HepG2 (cell line): ENCODE results near the gene EHD4. TPM values are rescaled to one million over a fixed set of nuclear protein-coding genes. Genes with fewer than 3 reads are reported as not detected.

Experiments used
- ATAC-seq: fragments of 200-7000 bp; cut with Tn5 transposase; 3 replicates; pipeline ENCODE4 v1.9.1; 2020; ENCODE audit warnings: mild to moderate bottlenecking, moderate library complexity
- BruUV-seq: library from RNA; stranded (reverse); fragments of 400-500 nt; replicated peaks from 2 replicates; lab custom pipeline; 2021; lab: Mats Ljungman, UMichigan
- CTCF ChIA-PET: fragments of 300-600 bp; formaldehyde crosslinking; extraction: SDS; loops from one replicate; lab custom pipeline; 2021; ENCODE audit warnings: low total read pairs, inconsistent platforms, low intra/inter-chr PET ratio; lab: Yijun Ruan, JAX
- POLR2A ChIA-PET: fragments of 350-600 bp; sonication (Branson Sonifier 250); formaldehyde crosslinking; loops from one replicate; lab custom pipeline; 2020; ENCODE audit warnings: antibody characterized with exemption, inconsistent platforms; lab: Yijun Ruan, JAX
- DNase-seq: peaks from one replicate; pipeline ENCODE4 v3.0.0-alpha.2; 2015; ENCODE audit warnings: low spot score
- FAIRE-seq: peaks from 3 replicates; lab custom pipeline; 2011; peaks lifted over from hg19 to GRCh38; lab: Jason Lieb, UNC
- H2AFZ ChIP-seq: one replicate; pipeline ENCODE4 v1.6.1; 2011; ENCODE audit warnings: low read length, inconsistent platforms
- H3K27ac ChIP-seq: fragments of 300-600 bp; 3 replicates; pipeline ENCODE4 v1.8.0; 2011; ENCODE audit warnings: mixed run types, mild to moderate bottlenecking, mixed read lengths, low read length, inconsistent platforms; ENCODE audit not compliant: insufficient read depth; ENCODE audit errors: extremely low read length
- H3K27me3 ChIP-seq, 2 experiments: fragments of 200-600 bp in 1 of 2; 2 replicates in 1 of 2; 3 replicates in 1 of 2; pipeline versions ENCODE4 v1.6.0 to v1.8.0; 2011; ENCODE audit warnings: low read length in 2 of 2, mild to moderate bottlenecking in 2 of 2, moderate library complexity in 2 of 2, inconsistent platforms in 1 of 2; ENCODE audit not compliant: insufficient read depth in 2 of 2, control insufficient read depth in 1 of 2
- H3K36me3 ChIP-seq, 2 experiments: fragments of 200-600 bp in 1 of 2; replicated peaks in 1 of 2; 2 replicates in 1 of 2; 3 replicates in 1 of 2; pipeline versions ENCODE4 v1.5.1 to v1.8.0; 2011; ENCODE audit warnings: low read length in 2 of 2, inconsistent platforms in 1 of 2; ENCODE audit not compliant: insufficient read depth in 2 of 2, control insufficient read depth in 1 of 2
- H3K4me1 ChIP-seq: 2 replicates; pipeline ENCODE4 v1.5.1; 2012; ENCODE audit warnings: low read length, inconsistent platforms; ENCODE audit not compliant: insufficient read depth
- H3K4me2 ChIP-seq: 2 replicates; pipeline ENCODE4 v1.6.0; 2011; ENCODE audit warnings: low read depth, low read length, inconsistent platforms
- H3K4me3 ChIP-seq, 3 experiments: fragments of 200-600 bp in 1 of 3; sonication (generic), shearing (Covaris generic) in 1 of 3; replicated peaks in 1 of 3; 2 replicates each; pipeline ENCODE4 v1.5.1; 2011 to 2016; ENCODE audit warnings: low read length in 3 of 3, inconsistent platforms in 2 of 3, low read depth in 2 of 3, mild to moderate bottlenecking in 2 of 3, control low read depth in 1 of 3, mixed read lengths in 1 of 3; ENCODE audit not compliant: insufficient read depth in 1 of 3
- H3K79me2 ChIP-seq: one replicate; pipeline ENCODE4 v1.6.1; 2011; ENCODE audit warnings: low read length, inconsistent platforms; ENCODE audit not compliant: insufficient read depth
- H3K9ac ChIP-seq: 2 replicates; pipeline ENCODE4 v1.6.0; 2011; ENCODE audit warnings: mild to moderate bottlenecking, low read depth, low read length, inconsistent platforms; ENCODE audit not compliant: insufficient read depth
- H3K9me3 ChIP-seq: 2 replicates; pipeline ENCODE4 v1.5.1; 2012; ENCODE audit warnings: mild to moderate bottlenecking, low read length
- H4K20me1 ChIP-seq: 2 replicates; pipeline ENCODE4 v1.6.0; 2011; ENCODE audit warnings: inconsistent platforms, mild to moderate bottlenecking, low read length, moderate library complexity; ENCODE audit not compliant: insufficient read depth
- KIAA2018 ChIP-seq: sonication (generic); formaldehyde crosslinking; IDR thresholded peaks from 2 replicates; pipeline ENCODE4 v1.5.0; 2020; ENCODE audit warnings: mild to moderate bottlenecking, missing genetic modification reagents, borderline replicate concordance
- MED1 ChIP-seq: sonication (generic); formaldehyde crosslinking; IDR thresholded peaks from 2 replicates; pipeline ENCODE4 v1.4.0; 2020; ENCODE audit warnings: missing genetic modification reagents
- MEIS1 ChIP-seq: sonication (generic); formaldehyde crosslinking; IDR thresholded peaks from 2 replicates; pipeline ENCODE4 v1.9.0; 2021; ENCODE audit warnings: mild to moderate bottlenecking, missing genetic modification reagents, moderate library complexity, borderline replicate concordance
- RELA ChIP-seq: sonication (generic); formaldehyde crosslinking; IDR thresholded peaks from 2 replicates; pipeline ENCODE4 v1.4.0; 2020; ENCODE audit warnings: missing genetic modification reagents
- SKIL ChIP-seq: sonication (generic); formaldehyde crosslinking; IDR thresholded peaks from 2 replicates; pipeline ENCODE4 v1.8.0; 2022; ENCODE audit warnings: missing genetic modification reagents, mild to moderate bottlenecking, moderate library complexity, borderline replicate concordance
- ZEB1 ChIP-seq: IDR thresholded peaks from 2 replicates; pipeline ENCODE4 v1.6.1; 2012; ENCODE audit warnings: mild to moderate bottlenecking, low read depth, inconsistent platforms; ENCODE audit not compliant: insufficient replicate concordance
- ZNF660 ChIP-seq: sonication (generic); formaldehyde crosslinking; IDR thresholded peaks from 2 replicates; pipeline ENCODE4 v1.5.1; 2020; ENCODE audit warnings: mild to moderate bottlenecking, low read depth, missing genetic modification reagents, borderline replicate concordance
- ZNF687 ChIP-seq: sonication (generic); formaldehyde crosslinking; IDR thresholded peaks from 2 replicates; pipeline ENCODE4 v1.5.1; 2020; ENCODE audit warnings: mild to moderate bottlenecking, missing genetic modification reagents, moderate library complexity
- WGBS: methylation state at CpG from one replicate; pipeline ENCODE4 v1.1.6; 2017; ENCODE audit warnings: low lambda C conversion rate; 5-methylcytosine and 5-hydroxymethylcytosine counted together
- in situ Hi-C: cut with HindIII; loops from 2 replicates; pipeline ENCODE4 v1.10.0; 2017; ENCODE audit warnings: low pct_unique_long_range_greater_than_20kb; ENCODE audit not compliant: extremely low pct_ligation_motif_present
- intact Hi-C: fragments of 100-400 bp; cut with micrococcal nuclease; formaldehyde crosslinking; loops from one replicate; pipeline ENCODE4 v1.10.0; 2022; ENCODE audit not compliant: unreplicated experiment
- polyA plus RNA-seq, 8 experiments: library from polyadenylated mRNA; depleted of rRNA in 3 of 8; stranded (reverse) in 7 of 8; unstranded in 1 of 8; fragments of >200 nt; fragmentation: Illumina TruSeq in 4 of 8; extraction: Trizol in 4 of 8; gene quantifications; 2 replicates each; pipeline versions ENCODE4 v1.2.1 to v1.2.3, GENCODE V29; 2011 to 2016; ENCODE audit warnings: low read depth in 4 of 8, missing spikeins in 1 of 8, mixed read lengths in 1 of 8; ENCODE audit not compliant: insufficient read depth in 1 of 8
- total RNA-seq, 5 experiments: library from RNA; depleted of rRNA; stranded (reverse); fragments of >200 nt; fragmentation: Illumina TruSeq; extraction: Trizol; gene quantifications; 2 replicates each; pipeline ENCODE4 v1.2.3, GENCODE V29; 2016; ENCODE audit warnings: low read depth in 1 of 5

The EHD4 gene
- total and polyA plus RNA-seq, 2 of the 13 experiments (the other 11 are each of a cell fraction or from before 2014, with no cell fraction given) = 3.1 to 4.8 TPM

- Histone ChIP-seq H3K9ac (no peak overlapping the region), H3K79me2 (no peaks in the 10 kb centered on the region), H3K36me3 (no peaks in the 10 kb centered on the region), H4K20me1 (no peaks in the 10 kb centered on the region), H3K4me3 (no peak overlapping the region; a peak in 1 of 6 replicates), H3K4me1 (peaks cover 62% of the 10 kb centered on the region), H2AFZ (no peak overlapping the region), H3K27me3 (peaks cover 10 to 40% of the 10 kb centered on the region in 2 experiments; a peak in 4 of 5 replicates), H3K27ac (no peak overlapping the region), H3K9me3 (no peaks in the 10 kb centered on the region), H3K4me2 (peak overlapping the region; percentile 34; the same call in 1 of the 2 replicates)
- no peak for ATAC-seq
- no peak for FAIRE-seq
- ChIA-PET CTCF (no interaction called here), POLR2A (no interaction called here)
- no TSS peak for BruUV-seq
- intact Hi-C loops = no loop called here
- peak; percentile 20 for DNase-seq
- in situ Hi-C loops = no loop called here
- 34% methylated on average over 8 of the region's 19 CpGs for WGBS
- TF ChIP-seq ZNF660 (CRISPR knock-in tag) = no peak
- TF ChIP-seq SKIL (CRISPR knock-in tag) = no peak
- peak; percentile 59 for TF ChIP-seq ZNF687 (CRISPR knock-in tag)
- TF ChIP-seq KIAA2018 (CRISPR knock-in tag) = no peak
- TF ChIP-seq MEIS1 (CRISPR knock-in tag) = no peak
- TF ChIP-seq RELA (CRISPR knock-in tag) = no peak
- TF ChIP-seq ZEB1 = no peak
- TF ChIP-seq MED1 = no peak
Measured at GRCh38 chr15:41862515-41863116, 109.7 kb downstream of the EHD4 start.
